H1 (cell line): ENCODE data around the gene IRGC. TPM values are rescaled to one million over a fixed set of nuclear protein-coding genes. Genes with fewer than 3 reads are reported as not detected.

ENCODE experiments used
- EP300 ChIP-seq, 2 experiments: IDR thresholded peaks; 1 replicate in 1 of 2; 2 replicates in 1 of 2; pipeline ENCODE4 v1.6.1; 2011 to 2012; ENCODE audit warnings: low read depth in 2 of 2, low read length in 2 of 2, mild to moderate bottlenecking in 2 of 2, borderline replicate concordance in 1 of 2, inconsistent platforms in 1 of 2, moderate library complexity in 1 of 2
- GTF2F1 ChIP-seq: IDR thresholded peaks from 2 replicates; pipeline ENCODE4 v1.6.1; 2012; ENCODE audit warnings: low read depth, low read length, improper control_type of control experiment, borderline replicate concordance
- KDM5A ChIP-seq: fragments of 200-600 bp; IDR thresholded peaks from 2 replicates; pipeline ENCODE4 v1.7.1; 2012; ENCODE audit warnings: mild to moderate bottlenecking, low read length, inconsistent platforms, mixed read lengths
- MAFK ChIP-seq: IDR thresholded peaks from 2 replicates; pipeline ENCODE4 v1.6.1; 2012; ENCODE audit warnings: low read depth, mild to moderate bottlenecking, improper control_type of control experiment, low read length
- SIRT6 ChIP-seq: IDR thresholded peaks from one replicate; pipeline ENCODE4 v1.7.1; 2012; ENCODE audit warnings: low read length, inconsistent platforms
- YY1 ChIP-seq: IDR thresholded peaks from 2 replicates; pipeline ENCODE4 v1.6.1; 2011; ENCODE audit warnings: low read depth, mild to moderate bottlenecking, low read length
- polyA plus RNA-seq, 7 experiments: library from polyadenylated mRNA; depleted of rRNA in 3 of 7; stranded (reverse) in 5 of 7; unstranded in 2 of 7; fragments of >200 nt in 5 of 7; fragments of 200-250 nt in 2 of 7; gene quantifications; 1 replicate in 5 of 7; 2 replicates in 1 of 7; 4 replicates in 1 of 7; pipeline versions ENCODE4 v1.2.1 to v1.2.3, GENCODE V29; 2011 to 2013; ENCODE audit warnings: missing spikeins in 2 of 7, mixed read lengths in 2 of 7
- total RNA-seq: library from RNA; stranded (reverse); fragmentation: NEBNext Ultra II Directional; extraction: Animal tissue kit (Norgen Biotek cat#: 25700); gene quantifications from 2 replicates; pipeline ENCODE4 v1.2.1, GENCODE V29; 2021

Gene IRGC
- total and polyA plus RNA-seq, 2 of the 8 experiments (the other 6 are each of a cell fraction or from before 2014, with no cell fraction given) = not detected

- no peak for TF ChIP-seq YY1
- no peak for TF ChIP-seq EP300 (IDR thresholded peaks at IDR 0.05; ENCODE audit: borderline replicate concordance in 1 of 2, low read depth in 2 of 2, low read length in 2 of 2)
- TF ChIP-seq SIRT6 = no peak
- no peak for TF ChIP-seq KDM5A
- TF ChIP-seq MAFK = no peak
- TF ChIP-seq GTF2F1 = no peak
Measured at GRCh38 chr19:43731346-43731745, 15.5 kb downstream of the IRGC start (continued).
